Right lobe of liver (tissue), 6 donors: ENCODE data around the gene FBLN1. TPM values are rescaled to one million over a fixed set of nuclear protein-coding genes. Genes with fewer than 3 reads are reported as not detected.

Source experiments
- ATAC-seq, 4 donors: fragments of 200-7000 bp; cut with Tn5 transposase; one replicate each; pipeline ENCODE4 v1.9.1; 2020; ENCODE audit warnings: mild to moderate bottlenecking in 4 of 4, moderate library complexity in 4 of 4
- DNase-seq, 3 donors: peaks; one replicate each; pipeline ENCODE4 v3.0.0-alpha.2; 2020
- H3K27ac ChIP-seq, 3 donors: fragments of 200-600 bp; one replicate each; pipeline ENCODE4 v1.8.0; 2022
- H3K27me3 ChIP-seq, 2 donors: fragments of 200-600 bp; one replicate each; pipeline ENCODE4 v1.8.0; 2022
- H3K36me3 ChIP-seq, 4 donors: fragments of 200-600 bp; sonication (generic) in 1 of 4; one replicate each; pipeline versions ENCODE4 v1.5.1 to v1.8.0; 2017 to 2022; ENCODE audit warnings: control low read depth in 1 of 4
- H3K4me1 ChIP-seq, 4 donors: fragments of 200-600 bp; sonication (generic) in 1 of 4; one replicate each; pipeline versions ENCODE4 v1.5.1 to v1.8.0; 2017 to 2022; ENCODE audit warnings: control low read depth in 1 of 4
- H3K4me3 ChIP-seq, 3 donors: fragments of 200-600 bp; one replicate each; pipeline ENCODE4 v1.8.0; 2022
- H3K9me3 ChIP-seq, 4 donors: fragments of 200-600 bp; sonication (generic) in 1 of 4; one replicate each; pipeline versions ENCODE4 v1.5.1 to v1.8.0; 2017 to 2022; ENCODE audit warnings: control low read depth in 1 of 4
- POLR2A ChIP-seq: fragments of 450-650 bp; IDR thresholded peaks from one replicate; pipeline ENCODE4 v1.6.1; 2017; ENCODE audit warnings: antibody characterized with exemption, mild to moderate bottlenecking
- WGBS: methylation state at CpG from one replicate; pipeline ENCODE4 v1.1.6; 2018; ENCODE audit warnings: low coverage, low lambda C conversion rate; ENCODE audit not compliant: insufficient coverage; ENCODE audit errors: missing lambda C conversion rate; 5-methylcytosine and 5-hydroxymethylcytosine counted together
- intact Hi-C, 2 donors: fragments of 100-400 bp; cut with DNase I; formaldehyde crosslinking; loops; one replicate each; pipeline versions ENCODE4 v1.11.2 to v1.14.1; 2022
- total RNA-seq, 6 experiments: library from RNA; depleted of rRNA in 2 of 6; stranded (reverse); fragments of >200 nt in 2 of 6; fragmentation: NEBNext Ultra II Directional in 3 of 6; extraction: Animal tissue kit (Norgen Biotek cat#: 25700) in 3 of 6; gene quantifications; one replicate each; pipeline versions ENCODE4 v1.1.0 to v1.2.4, GENCODE V29; 2016 to 2023
- TF ChIP-seq, protein P1 (sequence below), 4 donors: fragments of 200-600 bp in 3 of 4; fragments of 450-650 bp in 1 of 4; IDR thresholded peaks; one replicate each; pipeline versions ENCODE4 v1.5.1 to v1.8.0; 2016 to 2022; ENCODE audit warnings: antibody characterized with exemption in 4 of 4, mild to moderate bottlenecking in 2 of 4
- donor health status: DM: no; HTN: yes; CAD: no.
- donor health status: DM: no; HTN: no; CAD: no.
- donor health status: DM: no; HTN: no; CAD: no.
- donor health status: DM: no; HTN: yes; CAD: no.
- donor health status: DM: no; HTN: yes; CAD: no.

Gene FBLN1
- total RNA-seq, 6 experiments from 2014 or later = 1.6 to 6.6 (median 3.4) TPM

DNA sequence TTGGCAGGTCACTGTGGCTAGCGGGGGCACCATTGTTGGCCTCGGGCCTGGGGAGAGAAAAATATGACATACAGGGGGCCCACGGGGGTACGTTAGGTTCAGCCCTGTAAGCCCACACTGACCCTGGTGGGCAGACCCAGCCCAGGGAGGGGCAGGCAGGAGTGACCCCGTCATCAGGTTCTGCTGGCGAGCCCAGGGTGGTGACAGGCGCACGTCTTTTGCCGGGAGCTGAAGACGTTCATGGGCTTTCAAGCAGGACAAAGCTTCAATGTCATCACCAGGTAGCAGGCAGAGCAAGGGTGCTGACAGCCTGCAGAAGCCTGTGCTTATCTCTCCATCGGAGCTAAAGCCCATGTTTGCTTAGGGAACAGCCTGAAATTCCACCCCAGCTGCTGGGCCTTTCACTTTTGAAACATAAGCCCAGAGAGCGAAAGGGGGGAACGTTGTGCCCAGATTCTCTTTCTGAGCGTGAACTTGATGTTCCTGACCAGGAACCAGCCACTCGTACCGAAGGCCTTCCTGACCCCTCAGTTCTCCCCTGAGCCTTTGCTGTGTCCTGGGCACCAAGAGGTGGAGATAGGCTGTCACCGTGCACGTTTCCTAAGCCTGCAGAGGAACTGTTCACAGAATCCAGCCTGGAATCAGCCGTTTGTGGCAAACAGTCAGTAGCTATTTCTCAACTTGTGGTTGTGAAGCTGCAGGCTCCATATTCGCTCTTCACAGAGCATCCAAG is 94.9 kb downstream of the FBLN1 start:
- no peak overlapping the region for H3K27ac ChIP-seq
- no peaks in the 10 kb centered on the region for H3K4me1 ChIP-seq
- intact Hi-C loops = no loop called here
- ATAC-seq (peak in 2 of 4 donors; percentile 16 to 50), DNase-seq (no peak)
- 34% methylated on average over 9 of the region's 20 CpGs for WGBS
- no peaks in the 10 kb centered on the region for H3K9me3 ChIP-seq
- H3K27me3 ChIP-seq = no peaks in the 10 kb centered on the region
- no peaks in the 10 kb centered on the region for H3K36me3 ChIP-seq
- TF ChIP-seq, protein P1, sequence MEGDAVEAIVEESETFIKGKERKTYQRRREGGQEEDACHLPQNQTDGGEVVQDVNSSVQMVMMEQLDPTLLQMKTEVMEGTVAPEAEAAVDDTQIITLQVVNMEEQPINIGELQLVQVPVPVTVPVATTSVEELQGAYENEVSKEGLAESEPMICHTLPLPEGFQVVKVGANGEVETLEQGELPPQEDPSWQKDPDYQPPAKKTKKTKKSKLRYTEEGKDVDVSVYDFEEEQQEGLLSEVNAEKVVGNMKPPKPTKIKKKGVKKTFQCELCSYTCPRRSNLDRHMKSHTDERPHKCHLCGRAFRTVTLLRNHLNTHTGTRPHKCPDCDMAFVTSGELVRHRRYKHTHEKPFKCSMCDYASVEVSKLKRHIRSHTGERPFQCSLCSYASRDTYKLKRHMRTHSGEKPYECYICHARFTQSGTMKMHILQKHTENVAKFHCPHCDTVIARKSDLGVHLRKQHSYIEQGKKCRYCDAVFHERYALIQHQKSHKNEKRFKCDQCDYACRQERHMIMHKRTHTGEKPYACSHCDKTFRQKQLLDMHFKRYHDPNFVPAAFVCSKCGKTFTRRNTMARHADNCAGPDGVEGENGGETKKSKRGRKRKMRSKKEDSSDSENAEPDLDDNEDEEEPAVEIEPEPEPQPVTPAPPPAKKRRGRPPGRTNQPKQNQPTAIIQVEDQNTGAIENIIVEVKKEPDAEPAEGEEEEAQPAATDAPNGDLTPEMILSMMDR (IDR thresholded peaks at IDR 0.05) = no peak
- TF ChIP-seq POLR2A = no peak
- no peak overlapping the region for H3K4me3 ChIP-seq

- Histone ChIP-seq H3K4me1 (no peaks in the 10 kb centered on the region), H3K27ac (no peak overlapping the region), H3K4me3 (no peak overlapping the region), H3K9me3 (no peaks in the 10 kb centered on the region), H3K27me3 (no peaks in the 10 kb centered on the region), H3K36me3 (no peaks in the 10 kb centered on the region)
- intact Hi-C loops = no loop called here
- TF ChIP-seq, protein P1 (IDR thresholded peaks at IDR 0.05) = no peak
- no peak for TF ChIP-seq POLR2A
- peak in 1 of 3 donors; percentile 41 for DNase-seq
- WGBS = 46% methylated on average over 8 of the region's 15 CpGs
- no peak for ATAC-seq
These were observed 96.0 kb downstream of the FBLN1 start for GRCh38 chr22:45598596-45599217.

DNA sequence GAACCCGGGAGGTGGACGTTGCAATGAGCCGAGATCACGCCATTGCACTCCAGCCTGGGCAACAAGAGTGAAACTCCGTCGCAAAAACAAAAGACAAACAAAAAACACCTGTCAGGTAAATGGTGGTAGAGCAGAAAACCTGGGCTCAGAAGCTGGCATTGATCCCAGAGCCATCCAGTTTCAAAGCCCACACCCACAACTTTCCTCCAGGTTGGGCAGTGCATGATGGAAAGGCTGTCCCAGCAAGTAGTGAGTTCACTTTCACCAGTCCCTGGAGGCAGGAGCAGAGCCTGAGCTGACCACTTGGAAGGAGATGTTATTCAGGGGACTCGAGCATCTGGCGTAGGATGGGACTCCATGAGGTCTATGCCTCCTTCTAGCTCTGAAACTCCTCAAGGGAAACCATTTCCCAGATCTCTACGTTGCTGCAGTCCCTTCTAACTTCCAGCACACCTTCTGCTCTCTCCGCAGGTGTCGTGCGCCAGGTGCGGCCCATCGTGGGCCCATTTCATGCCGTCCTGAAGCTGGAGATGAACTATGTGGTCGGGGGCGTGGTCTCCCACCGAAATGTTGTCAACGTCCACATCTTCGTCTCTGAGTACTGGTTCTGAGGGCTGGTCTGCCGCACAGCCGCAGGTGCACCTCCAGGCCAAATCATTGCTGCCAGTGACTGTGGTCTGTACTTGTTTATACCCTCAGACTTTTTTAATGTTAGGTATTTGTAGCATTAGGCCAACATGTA is 97.3 kb downstream of the FBLN1 start:
- H3K9me3 ChIP-seq = no peaks in the 10 kb centered on the region
- no peaks in the 10 kb centered on the region for H3K27me3 ChIP-seq
- DNase-seq (no peak), ATAC-seq (no peak)
- H3K4me1 ChIP-seq = no peaks in the 10 kb centered on the region
- H3K27ac ChIP-seq = no peak overlapping the region
- no peak for TF ChIP-seq POLR2A
- TF ChIP-seq, protein P1 (IDR thresholded peaks at IDR 0.05) = no peak
- 81% methylated on average over 17 of the region's 22 CpGs for WGBS
- intact Hi-C loops = no loop called here
- H3K4me3 ChIP-seq = no peak overlapping the region
- H3K36me3 ChIP-seq = no peaks in the 10 kb centered on the region

DNA sequence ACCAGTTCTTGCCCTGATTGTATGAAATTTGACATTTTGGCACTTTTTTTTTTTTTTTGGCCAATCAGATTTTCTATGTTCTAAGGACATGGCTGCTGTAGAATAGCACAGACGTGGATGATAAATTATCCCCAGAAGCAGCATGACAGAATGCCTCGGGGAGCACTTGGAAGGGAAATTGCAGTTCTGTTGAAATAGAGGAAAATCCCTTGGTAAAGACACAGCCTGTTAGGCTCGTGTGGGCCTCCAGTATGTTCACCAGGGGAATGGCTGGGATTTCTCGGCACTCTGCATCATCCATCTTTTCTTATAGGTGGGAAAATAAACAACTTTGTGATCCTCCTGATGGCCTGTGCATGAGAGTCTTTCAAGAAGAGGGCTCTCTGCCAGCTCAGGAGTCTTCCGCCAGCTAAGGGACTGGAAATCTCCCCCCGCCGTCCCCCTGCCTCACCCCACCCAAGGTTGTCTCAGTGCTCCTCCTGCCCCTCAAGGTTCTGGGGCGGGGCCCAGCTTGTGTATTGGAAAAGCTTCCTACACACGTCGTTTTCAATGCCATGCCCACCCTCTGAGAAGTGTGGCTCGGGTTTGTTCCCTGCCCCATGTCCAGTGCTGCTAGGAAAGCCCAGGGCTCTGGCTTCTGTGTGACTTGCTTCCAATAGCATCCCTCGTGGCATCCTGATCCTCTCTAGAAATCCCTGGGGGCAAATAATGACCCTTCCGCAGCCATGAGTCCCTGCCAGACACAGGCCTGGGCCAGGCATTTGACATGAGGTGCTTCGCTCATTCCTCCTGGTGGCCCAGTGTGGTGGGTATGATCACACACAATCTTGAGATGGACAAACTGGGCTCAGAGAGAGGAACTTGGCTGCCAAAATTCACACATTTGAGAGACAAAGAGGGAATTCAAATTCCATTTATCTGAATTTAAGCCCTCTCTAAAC is 98.4 kb downstream of the FBLN1 start:
- no peaks in the 10 kb centered on the region for H3K27me3 ChIP-seq
- intact Hi-C loops = no loop called here
- 71% methylated on average over 8 of the region's 14 CpGs for WGBS
- H3K4me1 ChIP-seq = no peaks in the 10 kb centered on the region
- H3K27ac ChIP-seq = no peak overlapping the region
- DNase-seq (no peak), ATAC-seq (no peak)
- no peaks in the 10 kb centered on the region for H3K9me3 ChIP-seq
- H3K4me3 ChIP-seq = no peak overlapping the region
- TF ChIP-seq POLR2A = no peak
- TF ChIP-seq, protein P1 (IDR thresholded peaks at IDR 0.05) = no peak
- no peaks in the 10 kb centered on the region for H3K36me3 ChIP-seq
